ENCODE measurements around the gene IFNL4. TPM values are rescaled to one million over a fixed set of nuclear protein-coding genes. Genes with fewer than 3 reads are reported as not detected.

The IFNL4 gene
- total RNA-seq, 1 experiment from 2014 or later, result not detected

- H3K27me3 ChIP-seq (replicated peaks; ENCODE audit: insufficient read depth, low read depth, low read length, poor library complexity), result no peaks in the 10 kb centered on the region
- H3K4me3 ChIP-seq (ENCODE audit: low read depth, low read length, poor library complexity, severe bottlenecking), result no peak overlapping the region
- no peak for DNase-seq (ENCODE audit: low spot score)
- TF ChIP-seq CTCF (conservative IDR thresholded peaks at IDR 0.05; ENCODE audit: low read depth, low read length) (no peak), EZH2 (IDR thresholded peaks at IDR 0.05; ENCODE audit: borderline replicate concordance, low read depth, low read length, poor library complexity, severe bottlenecking) (no peak)
- H3K27ac ChIP-seq (ENCODE audit: low read depth, low read length, poor library complexity, severe bottlenecking), result no peak overlapping the region
- CTCF ChIA-PET, result no interaction called here
- BruUV-seq (replicated peaks), result no TSS peak
- H3K4me1 ChIP-seq (ENCODE audit: insufficient read depth, low read length, poor library complexity, severe bottlenecking), result no peaks in the 10 kb centered on the region
- no peaks in the 10 kb centered on the region for H3K9me3 ChIP-seq (ENCODE audit: low read depth, low read length, poor library complexity, severe bottlenecking)
- intact Hi-C loops (cut with micrococcal nuclease; ENCODE audit: unreplicated experiment), result no loop called here
- no peaks in the 10 kb centered on the region for H3K36me3 ChIP-seq (ENCODE audit: insufficient read depth, low read length, poor library complexity, severe bottlenecking)
- POLR2A ChIA-PET (ENCODE audit: low non-redundant PET), result no interaction called here
These were observed 8.2 kb downstream of the IFNL4 start for GRCh38 chr19:39240421-39240820.

DNA sequence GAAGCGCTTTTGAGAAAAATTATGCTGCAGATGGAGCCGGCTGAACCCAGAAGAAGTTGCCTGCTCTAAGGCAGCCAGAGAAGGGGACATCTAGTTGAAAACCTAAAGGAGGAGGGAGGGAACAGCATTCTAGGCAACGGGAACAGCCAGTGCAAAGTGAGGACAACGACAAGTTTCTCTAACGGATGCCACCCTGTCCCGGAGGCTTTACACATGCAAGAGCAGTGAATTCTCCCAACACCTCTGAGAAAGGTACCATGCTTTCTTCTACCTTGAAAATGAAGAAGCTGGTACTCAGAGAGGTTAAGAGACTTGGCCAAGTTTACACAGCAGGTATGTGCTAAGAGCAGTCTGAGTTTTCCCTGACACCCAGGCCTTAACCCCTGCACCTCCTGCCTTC, 9.7 kb downstream of the IFNL4 start:
- ChIA-PET CTCF (no interaction called here), POLR2A (ENCODE audit: low non-redundant PET) (no interaction called here)
- H3K36me3 ChIP-seq (ENCODE audit: insufficient read depth, low read length, poor library complexity, severe bottlenecking), result no peaks in the 10 kb centered on the region
- BruUV-seq (replicated peaks), result no TSS peak
- no peak for DNase-seq (ENCODE audit: low spot score)
- H3K9me3 ChIP-seq (ENCODE audit: low read depth, low read length, poor library complexity, severe bottlenecking), result no peaks in the 10 kb centered on the region
- H3K4me3 ChIP-seq (ENCODE audit: low read depth, low read length, poor library complexity, severe bottlenecking), result no peak overlapping the region
- intact Hi-C loops (cut with micrococcal nuclease; ENCODE audit: unreplicated experiment), result no loop called here
- no peak for TF ChIP-seq CTCF (conservative IDR thresholded peaks at IDR 0.05; ENCODE audit: low read depth, low read length)
- TF ChIP-seq EZH2 (IDR thresholded peaks at IDR 0.05; ENCODE audit: borderline replicate concordance, low read depth, low read length, poor library complexity, severe bottlenecking), result no peak
- H3K27ac ChIP-seq (ENCODE audit: low read depth, low read length, poor library complexity, severe bottlenecking), result no peak overlapping the region
- no peaks in the 10 kb centered on the region for H3K27me3 ChIP-seq (replicated peaks; ENCODE audit: insufficient read depth, low read depth, low read length, poor library complexity)
- no peaks in the 10 kb centered on the region for H3K4me1 ChIP-seq (ENCODE audit: insufficient read depth, low read length, poor library complexity, severe bottlenecking)

DNA sequence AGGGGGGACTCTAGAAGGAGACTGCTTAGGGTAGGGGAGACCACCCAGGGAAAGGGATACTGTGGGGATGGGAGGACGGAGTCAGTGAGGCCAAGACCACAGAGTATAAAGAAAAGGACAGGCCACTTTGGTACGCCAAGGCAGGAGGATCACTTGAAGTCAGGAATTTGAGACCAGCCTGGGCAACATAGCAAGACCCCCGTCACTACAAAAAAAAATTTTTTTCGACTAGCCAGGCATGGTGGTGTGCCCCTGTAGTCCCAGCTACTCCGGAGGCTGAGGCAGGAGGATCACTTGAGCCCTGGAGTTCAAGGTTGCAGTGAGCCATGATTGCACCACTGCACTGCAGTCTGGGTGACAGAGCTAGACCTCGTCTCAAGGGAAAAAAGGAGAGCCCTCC, 10.4 kb downstream of the IFNL4 start:
- Histone ChIP-seq H3K36me3 (ENCODE audit: insufficient read depth, low read length, poor library complexity, severe bottlenecking) (no peaks in the 10 kb centered on the region), H3K27me3 (replicated peaks; ENCODE audit: insufficient read depth, low read depth, low read length, poor library complexity) (no peaks in the 10 kb centered on the region), H3K4me1 (ENCODE audit: insufficient read depth, low read length, poor library complexity, severe bottlenecking) (no peaks in the 10 kb centered on the region), H3K9me3 (ENCODE audit: low read depth, low read length, poor library complexity, severe bottlenecking) (no peaks in the 10 kb centered on the region), H3K4me3 (ENCODE audit: low read depth, low read length, poor library complexity, severe bottlenecking) (no peak overlapping the region), H3K27ac (ENCODE audit: low read depth, low read length, poor library complexity, severe bottlenecking) (no peak overlapping the region)
- POLR2A ChIA-PET (ENCODE audit: low non-redundant PET), result no interaction called here
- TF ChIP-seq EZH2 (IDR thresholded peaks at IDR 0.05; ENCODE audit: borderline replicate concordance, low read depth, low read length, poor library complexity, severe bottlenecking) (no peak), CTCF (conservative IDR thresholded peaks at IDR 0.05; ENCODE audit: low read depth, low read length) (no peak)
- BruUV-seq (replicated peaks), result no TSS peak
- CTCF ChIA-PET, result interaction anchor here (0.6 kb wide), 1 partner anchor 24 kb away, joined by 5 read pairs; no protein-coding TSS in a partner anchor
- intact Hi-C loops (cut with micrococcal nuclease; ENCODE audit: unreplicated experiment), result no loop called here
- DNase-seq (ENCODE audit: low spot score), result no peak

All from A673 (cell line).